AG09319 (cell line): ENCODE results near the gene ATN1.

ENCODE experiments used
- DNase-seq: peaks from one replicate; pipeline ENCODE4 v3.0.0-alpha.2; 2010; ENCODE audit warnings: low read depth; ENCODE audit errors: extremely low read depth
- TF ChIP-seq, protein P1 (sequence below): IDR thresholded peaks from 2 replicates; pipeline ENCODE4 v1.5.1; 2011; ENCODE audit warnings: low read depth, mild to moderate bottlenecking, inconsistent platforms, low read length, moderate library complexity

ATN1 gene

GRCh38 chr12:6946033-6946919, 18.5 kb downstream of the ATN1 start:
- DNase-seq: no peak
- TF ChIP-seq, protein P1, sequence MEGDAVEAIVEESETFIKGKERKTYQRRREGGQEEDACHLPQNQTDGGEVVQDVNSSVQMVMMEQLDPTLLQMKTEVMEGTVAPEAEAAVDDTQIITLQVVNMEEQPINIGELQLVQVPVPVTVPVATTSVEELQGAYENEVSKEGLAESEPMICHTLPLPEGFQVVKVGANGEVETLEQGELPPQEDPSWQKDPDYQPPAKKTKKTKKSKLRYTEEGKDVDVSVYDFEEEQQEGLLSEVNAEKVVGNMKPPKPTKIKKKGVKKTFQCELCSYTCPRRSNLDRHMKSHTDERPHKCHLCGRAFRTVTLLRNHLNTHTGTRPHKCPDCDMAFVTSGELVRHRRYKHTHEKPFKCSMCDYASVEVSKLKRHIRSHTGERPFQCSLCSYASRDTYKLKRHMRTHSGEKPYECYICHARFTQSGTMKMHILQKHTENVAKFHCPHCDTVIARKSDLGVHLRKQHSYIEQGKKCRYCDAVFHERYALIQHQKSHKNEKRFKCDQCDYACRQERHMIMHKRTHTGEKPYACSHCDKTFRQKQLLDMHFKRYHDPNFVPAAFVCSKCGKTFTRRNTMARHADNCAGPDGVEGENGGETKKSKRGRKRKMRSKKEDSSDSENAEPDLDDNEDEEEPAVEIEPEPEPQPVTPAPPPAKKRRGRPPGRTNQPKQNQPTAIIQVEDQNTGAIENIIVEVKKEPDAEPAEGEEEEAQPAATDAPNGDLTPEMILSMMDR: no peak

DNA sequence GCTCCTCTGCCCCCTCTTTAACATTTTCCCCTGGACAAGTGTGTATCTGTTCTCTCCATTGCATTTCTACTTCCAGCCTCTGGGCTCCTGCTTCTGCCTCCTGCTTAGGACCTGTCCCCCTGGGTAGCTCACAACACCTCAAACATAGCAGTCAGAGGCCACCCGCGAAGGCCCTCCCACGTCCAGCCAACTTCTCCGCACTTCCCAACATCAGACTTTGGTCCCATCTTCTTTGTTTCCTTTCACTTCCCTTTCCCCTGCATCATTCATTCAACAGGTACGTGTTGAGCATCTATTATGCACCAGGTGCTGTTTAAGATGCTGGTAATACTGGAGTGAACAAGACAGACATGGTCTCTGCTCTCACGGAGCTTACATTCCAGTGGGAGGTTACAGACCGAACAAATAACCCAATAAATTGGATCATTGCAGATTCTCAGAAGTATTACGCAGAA, 19.2 kb downstream of the ATN1 start:
- TF ChIP-seq, protein P1: no peak
- no peak for DNase-seq

DNA sequence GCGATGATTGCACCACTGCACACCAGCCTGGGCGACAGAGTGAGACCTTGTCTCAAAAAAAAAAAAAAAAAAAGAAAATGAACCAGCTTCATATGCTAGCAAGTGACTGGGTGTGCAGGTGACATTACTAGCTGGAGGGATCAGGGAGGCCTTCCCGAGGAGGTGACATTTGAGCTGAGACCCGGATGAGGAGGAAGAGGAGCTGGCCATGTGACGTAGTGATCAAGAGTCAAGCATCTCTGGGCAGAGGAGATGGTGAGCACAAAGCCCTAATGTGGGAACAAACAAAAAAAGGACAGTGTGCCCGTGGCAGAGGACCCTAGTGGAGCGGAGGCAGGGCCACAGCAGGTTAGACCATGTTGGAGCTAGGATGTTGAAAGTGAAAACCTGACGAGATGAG, 19.9 kb downstream of the ATN1 start:
- TF ChIP-seq, protein P1: no peak

DNA sequence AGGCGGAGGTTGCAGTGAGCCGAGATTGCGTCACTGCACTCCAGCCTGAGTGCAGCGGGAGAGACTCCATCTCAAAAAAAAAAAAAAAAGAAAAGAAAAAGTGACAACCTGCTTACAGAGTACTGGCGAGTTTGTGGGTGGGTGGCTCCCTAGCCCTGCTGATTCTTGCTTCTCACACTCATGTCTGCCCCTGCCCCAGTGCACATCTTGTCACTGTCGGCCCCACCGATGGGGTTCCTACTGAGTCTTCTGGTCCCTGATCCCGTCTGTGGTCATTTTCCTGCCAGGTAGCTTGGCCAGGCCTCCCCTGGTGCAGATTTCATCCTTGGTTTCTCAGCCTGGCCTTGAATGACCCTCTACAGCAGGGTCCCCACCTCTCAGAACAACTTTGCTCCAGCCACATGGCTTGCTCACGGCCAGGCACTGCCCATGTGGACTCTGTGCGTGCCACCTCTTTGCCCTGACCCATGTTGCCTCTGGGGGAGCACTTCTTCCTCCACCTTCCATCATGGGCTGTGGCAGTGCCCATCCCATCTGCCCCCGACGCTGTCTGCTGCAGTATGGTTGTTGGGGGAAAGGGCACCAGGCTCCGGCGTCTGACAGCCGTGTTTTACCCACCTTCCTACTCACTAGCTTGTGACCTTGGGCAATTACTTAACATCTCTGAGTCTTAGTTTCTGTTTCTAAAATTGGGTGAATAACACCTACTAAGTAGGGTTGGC, 21.3 kb downstream of the ATN1 start:
- TF ChIP-seq, protein P1: no peak
- DNase-seq: no peak

More for the DNA sequence above, 19.9 kb downstream of the ATN1 start:
- no peak for DNase-seq

DNA sequence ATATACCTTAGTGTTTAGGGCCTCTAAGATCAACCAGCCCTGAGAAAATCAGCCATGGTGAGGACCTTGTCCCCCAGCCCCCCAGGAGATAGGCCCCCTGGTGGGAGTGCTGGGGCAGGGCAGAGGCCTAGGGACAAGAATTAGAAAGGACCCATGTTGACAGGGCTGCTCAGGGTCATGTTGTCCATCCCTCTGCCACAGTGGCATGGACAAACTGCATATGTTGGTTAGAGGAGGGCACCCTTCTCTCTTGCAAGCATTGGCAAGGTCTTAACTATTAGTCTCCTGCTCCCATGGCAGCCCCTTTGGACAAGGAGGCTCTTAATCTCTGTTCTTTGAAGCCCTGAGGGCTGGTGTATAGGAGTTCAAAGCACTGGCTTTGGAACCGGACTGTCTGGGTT, 22.6 kb downstream of the ATN1 start:
- TF ChIP-seq, protein P1: no peak
- DNase-seq: no peak

GRCh38 chr12:6950811-6951540, 23.2 kb downstream of the ATN1 start, which contains the start of gene PTPN6:
TSS of gene PTPN6 (plus strand) at chr12:6951356. CDS start at chr12:6951513, 157 bp downstream.
- DNase-seq: no peak
- TF ChIP-seq, protein P1: no peak
